ENCODE data around the gene COLEC12.
"Not testable (repeated sequence)": the region's sequence is repeated elsewhere in the genome, so short reads cannot be mapped to it uniquely, and the experiment has no call there.

COLEC12 gene

GRCh38 chr18:312415-312814 lies 188.1 kb downstream of the COLEC12 start:
- DNase-seq: no peak

- DNase-seq: no peak
Observed at GRCh38 chr18:310042-310441, 190.5 kb downstream of the COLEC12 start.

- DNase-seq: not testable (repeated sequence)
Observed at GRCh38 chr18:308086-308485, 192.4 kb downstream of the COLEC12 start.

- no peak for DNase-seq
Observed at GRCh38 chr18:306608-307255, 193.8 kb downstream of the COLEC12 start.

- no peak for DNase-seq
Observed at GRCh38 chr18:305003-305501, 195.4 kb downstream of the COLEC12 start.

GRCh38 chr18:303607-304006 lies 196.9 kb downstream of the COLEC12 start:
- no peak for DNase-seq

GRCh38 chr18:303011-303410 lies 197.5 kb downstream of the COLEC12 start:
- no peak for DNase-seq

GRCh38 chr18:302097-302496 lies 198.4 kb downstream of the COLEC12 start:
- no peak for DNase-seq

- no peak for DNase-seq
Observed at GRCh38 chr18:297936-298335, 202.6 kb downstream of the COLEC12 start.

GRCh38 chr18:295756-296490 lies 204.6 kb downstream of the COLEC12 start:
- DNase-seq: no peak

- no peak for DNase-seq
Observed at GRCh38 chr18:294566-294965, 205.9 kb downstream of the COLEC12 start.

- no peak for DNase-seq
Observed at GRCh38 chr18:293536-293935, 207.0 kb downstream of the COLEC12 start.

GRCh38 chr18:292271-292670 lies 208.2 kb downstream of the COLEC12 start:
- DNase-seq: no peak

- DNase-seq: not testable (repeated sequence)
Observed at GRCh38 chr18:289970-290369, 210.5 kb downstream of the COLEC12 start.

- DNase-seq: no peak
Observed at GRCh38 chr18:289026-289425, 211.5 kb downstream of the COLEC12 start.

GRCh38 chr18:286515-287310 lies 213.8 kb downstream of the COLEC12 start:
- DNase-seq: no peak

GRCh38 chr18:285817-286216 lies 214.7 kb downstream of the COLEC12 start:
- no peak for DNase-seq

GRCh38 chr18:275486-275885 lies 225.0 kb downstream of the COLEC12 start:
- no peak for DNase-seq

GRCh38 chr18:274313-274712 lies 226.2 kb downstream of the COLEC12 start:
- DNase-seq: no peak

- no peak for DNase-seq
Observed at GRCh38 chr18:273525-273924, 227.0 kb downstream of the COLEC12 start.

- DNase-seq: no peak
Observed at GRCh38 chr18:272650-273049, 227.9 kb downstream of the COLEC12 start.

GRCh38 chr18:269480-270095 lies 230.9 kb downstream of the COLEC12 start:
- no peak for DNase-seq

All from RPMI8226 (cell line).